Neural progenitor cell (in vitro differentiated cells): ENCODE measurements around the gene TMEM33.

Experiments
- CTCF ChIP-seq: fragments of 200-600 bp; sonication (generic); IDR thresholded peaks from 2 replicates; pipeline ENCODE4 v1.5.1; 2017; ENCODE audit warnings: antibody characterized with exemption, mild to moderate bottlenecking
- EZH2 ChIP-seq: fragments of 200-600 bp; sonication (generic); IDR thresholded peaks from 2 replicates; pipeline ENCODE4 v1.6.1; 2017; ENCODE audit warnings: antibody characterized with exemption, mild to moderate bottlenecking, moderate library complexity
- EZH2phosphoT487 ChIP-seq: fragments of 200-600 bp; sonication (generic); IDR thresholded peaks from 2 replicates; pipeline ENCODE4 v1.6.1; 2017; ENCODE audit warnings: antibody characterized with exemption

- TF ChIP-seq CTCF: no peak
- no peak for TF ChIP-seq EZH2
- no peak for TF ChIP-seq EZH2phosphoT487
Observed at GRCh38 chr4:41992967-41993857, 58.0 kb downstream of the TMEM33 start.
